A549 (cell line): ENCODE results near the gene NOTCH3. TPM values are rescaled to one million over a fixed set of nuclear protein-coding genes. Genes with fewer than 3 reads are reported as not detected.

ENCODE experiments used
- ATAC-seq, 2 experiments: fragments of 200-7000 bp in 1 of 2; fragments of >200 bp in 1 of 2; cut with Nextera tagmentation in 1 of 2; cut with Tn5 transposase in 1 of 2; 3 replicates each; pipeline versions ENCODE4 v1.8.0 to v1.9.1; 2018 to 2020; ENCODE audit warnings: mild to moderate bottlenecking in 1 of 2, moderate library complexity in 1 of 2
- CTCF ChIA-PET: fragments of 300-600 bp; sonication (Branson Sonifier 250); formaldehyde crosslinking; extraction: SDS; loops from one replicate; lab custom pipeline; 2021; ENCODE audit warnings: antibody characterized with exemption, inconsistent platforms; lab: Yijun Ruan, JAX
- POLR2A ChIA-PET: fragments of 350-600 bp; formaldehyde crosslinking; extraction: SDS; loops from one replicate; lab custom pipeline; 2021; ENCODE audit warnings: antibody characterized with exemption, inconsistent platforms; lab: Yijun Ruan, JAX
- DNase-seq, 2 experiments: peaks; one replicate each; pipeline versions ENCODE4 v3.0.0 to v3.0.0-alpha.2; 2011 to 2016; ENCODE audit warnings: low read depth in 1 of 2, low spot score in 1 of 2
- FAIRE-seq: peaks from 2 replicates; lab custom pipeline; 2011; peaks lifted over from hg19 to GRCh38; lab: Jason Lieb, UNC
- H3K27ac ChIP-seq, 2 experiments: fragments of >200 bp; sonication (Bioruptor Twin); formaldehyde crosslinking; 3 replicates each; pipeline ENCODE4 v1.5.1; 2016 to 2017
- H3K4me1 ChIP-seq: fragments of >200 bp; sonication (Bioruptor Twin); formaldehyde crosslinking; 3 replicates; pipeline ENCODE4 v1.6.1; 2016
- H3K4me2 ChIP-seq: fragments of >200 bp; sonication (Bioruptor Twin); formaldehyde crosslinking; 3 replicates; pipeline ENCODE4 v1.6.1; 2016
- H3K4me3 ChIP-seq: fragments of >200 bp; sonication (Bioruptor Twin); formaldehyde crosslinking; 3 replicates; pipeline ENCODE4 v1.5.1; 2016
- H3K9me3 ChIP-seq: fragments of >200 bp; sonication (Bioruptor Twin); formaldehyde crosslinking; 3 replicates; pipeline ENCODE4 v1.6.1; 2016
- CBX8 ChIP-seq: fragments of 200-600 bp; sonication (generic); IDR thresholded peaks from 2 replicates; pipeline ENCODE4 v1.6.1; 2016
- EHF ChIP-seq: fragments of 250-450 bp; sonication (Bioruptor Pico); IDR thresholded peaks from 2 replicates; pipeline ENCODE4 v1.5.0; 2020; ENCODE audit warnings: mild to moderate bottlenecking
- EHMT2 ChIP-seq: fragments of 200-600 bp; sonication (generic); IDR thresholded peaks from 2 replicates; pipeline ENCODE4 v1.6.1; 2016; ENCODE audit warnings: antibody characterized with exemption, low read depth, mild to moderate bottlenecking, moderate library complexity
- EP300 ChIP-seq, 2 experiments: fragments of >200 bp; sonication (Bioruptor Twin); formaldehyde crosslinking; IDR thresholded peaks; 2 replicates in 1 of 2; 3 replicates in 1 of 2; pipeline ENCODE4 v1.6.1; 2016 to 2017
- FOSB ChIP-seq: fragments of 250-450 bp; sonication (Bioruptor Pico); IDR thresholded peaks from 2 replicates; pipeline ENCODE4 v1.5.0; 2020; ENCODE audit warnings: mild to moderate bottlenecking, moderate library complexity
- HDAC2 ChIP-seq: fragments of 200-600 bp; sonication (generic); IDR thresholded peaks from 2 replicates; pipeline ENCODE4 v1.6.1; 2016
- HES2 ChIP-seq: fragments of >200 bp; sonication (Bioruptor Twin); formaldehyde crosslinking; IDR thresholded peaks from 2 replicates; pipeline ENCODE4 v1.6.1; 2016
- HMGXB4 ChIP-seq: fragments of 250-450 bp; sonication (Bioruptor Pico); IDR thresholded peaks from 2 replicates; pipeline ENCODE4 v1.5.0; 2021; ENCODE audit warnings: mild to moderate bottlenecking, moderate library complexity, borderline replicate concordance
- HOXB5 ChIP-seq: fragments of 250-450 bp; sonication (Bioruptor Pico); IDR thresholded peaks from 2 replicates; pipeline ENCODE4 v1.5.0; 2020; ENCODE audit warnings: mild to moderate bottlenecking, moderate library complexity
- MYC ChIP-seq: IDR thresholded peaks from 2 replicates; pipeline ENCODE4 v1.6.1; 2012; ENCODE audit warnings: mild to moderate bottlenecking, inconsistent platforms, low read length, improper control_type of control experiment, borderline replicate concordance
- PHF8 ChIP-seq: fragments of 200-600 bp; sonication (generic); IDR thresholded peaks from 2 replicates; pipeline ENCODE4 v1.6.1; 2016; ENCODE audit warnings: low read depth, mild to moderate bottlenecking, antibody characterized with exemption, moderate library complexity, borderline replicate concordance
- SREBF2 ChIP-seq: fragments of 450-650 bp; IDR thresholded peaks from 2 replicates; pipeline ENCODE4 v1.6.1; 2014; ENCODE audit warnings: mild to moderate bottlenecking, moderate library complexity
- ZFP36 ChIP-seq: fragments of 450-650 bp; IDR thresholded peaks from 2 replicates; pipeline ENCODE4 v1.6.1; 2014; ENCODE audit warnings: borderline replicate concordance; ENCODE audit not compliant: partially characterized antibody
- ZNF302 ChIP-seq: fragments of 250-450 bp; sonication (Bioruptor Pico); IDR thresholded peaks from 2 replicates; pipeline ENCODE4 v1.9.0; 2021; ENCODE audit warnings: inconsistent platforms, mild to moderate bottlenecking, moderate library complexity
- ZSCAN20 ChIP-seq: fragments of 250-450 bp; sonication (Bioruptor Pico); IDR thresholded peaks from 2 replicates; pipeline ENCODE4 v1.8.0; 2022; ENCODE audit warnings: mild to moderate bottlenecking, moderate library complexity
- WGBS: methylation state at CpG from one replicate; pipeline ENCODE4 v1.1.6; 2017; ENCODE audit errors: missing lambda C conversion rate; 5-methylcytosine and 5-hydroxymethylcytosine counted together
- polyA plus RNA-seq, 4 experiments: library from polyadenylated mRNA; depleted of rRNA in 3 of 4; stranded (reverse); fragments of >200 nt; fragmentation: RNase III in 1 of 4; extraction: RNeasy Plus Mini Kit Qiagen cat#74134 plus additional on column Dnase treatment in 1 of 4; gene quantifications; 2 replicates in 3 of 4; 3 replicates in 1 of 4; pipeline ENCODE4 v1.2.3, GENCODE V29; 2011 to 2017
- TF ChIP-seq, protein P1 (sequence below): fragments of 150-350 bp; IDR thresholded peaks from 2 replicates; pipeline ENCODE4 v1.6.1; 2014; ENCODE audit warnings: low read depth, mild to moderate bottlenecking, low read length
- TF ChIP-seq, protein P2 (sequence below): fragments of 250-450 bp; sonication (Bioruptor Pico); IDR thresholded peaks from 2 replicates; pipeline ENCODE4 v1.5.0; 2020; ENCODE audit warnings: low read depth, mild to moderate bottlenecking, moderate library complexity
- TF ChIP-seq, protein P3 (sequence below): fragments of 200-600 bp; sonication (generic); IDR thresholded peaks from 2 replicates; pipeline ENCODE4 v1.6.1; 2016; ENCODE audit warnings: antibody characterized with exemption, mild to moderate bottlenecking, moderate library complexity

The NOTCH3 gene
- polyA plus RNA-seq, 2 of the 4 experiments (the other 2 are of a cell fraction), result 9.5 to 14.7 TPM

GRCh38 chr19:15241259-15241910, 40.6 kb upstream of the NOTCH3 start:
- no peak for FAIRE-seq
- ATAC-seq, result no peak
- Histone ChIP-seq H3K27ac (no peak overlapping the region), H3K4me2 (no peak overlapping the region), H3K9me3 (no peaks in the 10 kb centered on the region), H3K4me3 (no peak overlapping the region), H3K4me1 (no peaks in the 10 kb centered on the region)
- DNase-seq, result no peak
- ChIA-PET CTCF (interaction anchor here (0.6 to 1.9 kb wide), 3 partner anchors 19 to 313 kb away, joined by 3 to 4 read pairs (median 3); no protein-coding TSS in a partner anchor), POLR2A (no interaction called here)
- WGBS, result 100% methylated on average over 6 of the region's 9 CpGs
- TF ChIP-seq EP300 (IDR thresholded peaks at IDR 0.05), result no peak
- no peak for TF ChIP-seq EHF (CRISPR knock-in tag)
- no peak for TF ChIP-seq FOSB (CRISPR knock-in tag)
- TF ChIP-seq EHMT2, result no peak
- TF ChIP-seq HES2, result no peak
- TF ChIP-seq, protein P1, sequence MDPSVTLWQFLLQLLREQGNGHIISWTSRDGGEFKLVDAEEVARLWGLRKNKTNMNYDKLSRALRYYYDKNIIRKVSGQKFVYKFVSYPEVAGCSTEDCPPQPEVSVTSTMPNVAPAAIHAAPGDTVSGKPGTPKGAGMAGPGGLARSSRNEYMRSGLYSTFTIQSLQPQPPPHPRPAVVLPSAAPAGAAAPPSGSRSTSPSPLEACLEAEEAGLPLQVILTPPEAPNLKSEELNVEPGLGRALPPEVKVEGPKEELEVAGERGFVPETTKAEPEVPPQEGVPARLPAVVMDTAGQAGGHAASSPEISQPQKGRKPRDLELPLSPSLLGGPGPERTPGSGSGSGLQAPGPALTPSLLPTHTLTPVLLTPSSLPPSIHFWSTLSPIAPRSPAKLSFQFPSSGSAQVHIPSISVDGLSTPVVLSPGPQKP, result no peak
- TF ChIP-seq HOXB5 (CRISPR knock-in tag), result no peak
- no peak for TF ChIP-seq ZFP36
- TF ChIP-seq HMGXB4 (CRISPR knock-in tag), result no peak
- no peak for TF ChIP-seq ZNF302 (CRISPR knock-in tag)

GRCh38 chr19:15240515-15240914, 39.7 kb upstream of the NOTCH3 start:
- CTCF ChIA-PET, result interaction anchor here (1.0 to 1.9 kb wide), 2 partner anchors 20 to 63 kb away, joined by 3 to 4 read pairs; no protein-coding TSS in a partner anchor
- no peaks in the 10 kb centered on the region for H3K9me3 ChIP-seq
- ATAC-seq (no peak), DNase-seq (no peak), FAIRE-seq (no peak)
- H3K4me1 ChIP-seq, result no peaks in the 10 kb centered on the region
- no peak overlapping the region for H3K27ac ChIP-seq
- no peak for TF ChIP-seq PHF8
- no peak for TF ChIP-seq ZNF302 (CRISPR knock-in tag)
- TF ChIP-seq MYC, result no peak
- TF ChIP-seq, protein P2, sequence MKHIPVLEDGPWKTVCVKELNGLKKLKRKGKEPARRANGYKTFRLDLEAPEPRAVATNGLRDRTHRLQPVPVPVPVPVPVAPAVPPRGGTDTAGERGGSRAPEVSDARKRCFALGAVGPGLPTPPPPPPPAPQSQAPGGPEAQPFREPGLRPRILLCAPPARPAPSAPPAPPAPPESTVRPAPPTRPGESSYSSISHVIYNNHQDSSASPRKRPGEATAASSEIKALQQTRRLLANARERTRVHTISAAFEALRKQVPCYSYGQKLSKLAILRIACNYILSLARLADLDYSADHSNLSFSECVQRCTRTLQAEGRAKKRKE (CRISPR knock-in tag), result no peak
- TF ChIP-seq HES2, result no peak
- TF ChIP-seq, protein P1, result no peak
- TF ChIP-seq ZSCAN20 (CRISPR knock-in tag), result no peak
- TF ChIP-seq HMGXB4 (CRISPR knock-in tag), result no peak
- no peak for TF ChIP-seq SREBF2
- no peak for TF ChIP-seq HDAC2
- TF ChIP-seq, protein P3, sequence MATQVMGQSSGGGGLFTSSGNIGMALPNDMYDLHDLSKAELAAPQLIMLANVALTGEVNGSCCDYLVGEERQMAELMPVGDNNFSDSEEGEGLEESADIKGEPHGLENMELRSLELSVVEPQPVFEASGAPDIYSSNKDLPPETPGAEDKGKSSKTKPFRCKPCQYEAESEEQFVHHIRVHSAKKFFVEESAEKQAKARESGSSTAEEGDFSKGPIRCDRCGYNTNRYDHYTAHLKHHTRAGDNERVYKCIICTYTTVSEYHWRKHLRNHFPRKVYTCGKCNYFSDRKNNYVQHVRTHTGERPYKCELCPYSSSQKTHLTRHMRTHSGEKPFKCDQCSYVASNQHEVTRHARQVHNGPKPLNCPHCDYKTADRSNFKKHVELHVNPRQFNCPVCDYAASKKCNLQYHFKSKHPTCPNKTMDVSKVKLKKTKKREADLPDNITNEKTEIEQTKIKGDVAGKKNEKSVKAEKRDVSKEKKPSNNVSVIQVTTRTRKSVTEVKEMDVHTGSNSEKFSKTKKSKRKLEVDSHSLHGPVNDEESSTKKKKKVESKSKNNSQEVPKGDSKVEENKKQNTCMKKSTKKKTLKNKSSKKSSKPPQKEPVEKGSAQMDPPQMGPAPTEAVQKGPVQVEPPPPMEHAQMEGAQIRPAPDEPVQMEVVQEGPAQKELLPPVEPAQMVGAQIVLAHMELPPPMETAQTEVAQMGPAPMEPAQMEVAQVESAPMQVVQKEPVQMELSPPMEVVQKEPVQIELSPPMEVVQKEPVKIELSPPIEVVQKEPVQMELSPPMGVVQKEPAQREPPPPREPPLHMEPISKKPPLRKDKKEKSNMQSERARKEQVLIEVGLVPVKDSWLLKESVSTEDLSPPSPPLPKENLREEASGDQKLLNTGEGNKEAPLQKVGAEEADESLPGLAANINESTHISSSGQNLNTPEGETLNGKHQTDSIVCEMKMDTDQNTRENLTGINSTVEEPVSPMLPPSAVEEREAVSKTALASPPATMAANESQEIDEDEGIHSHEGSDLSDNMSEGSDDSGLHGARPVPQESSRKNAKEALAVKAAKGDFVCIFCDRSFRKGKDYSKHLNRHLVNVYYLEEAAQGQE, result no peak
- TF ChIP-seq CBX8, result no peak
- H3K4me3 ChIP-seq, result no peak overlapping the region
- WGBS, result 98% methylated on average over 6 of the region's 9 CpGs
- H3K4me2 ChIP-seq, result no peak overlapping the region
- POLR2A ChIA-PET, result no interaction called here
